Measurements from ENCODE around the gene KLK5. TPM values are rescaled to one million over a fixed set of nuclear protein-coding genes. Genes with fewer than 3 reads are reported as not detected.

KLK5 gene
- total RNA-seq, 1 experiment from 2014 or later = 1.0 TPM

GRCh38 chr19:50998686-50999085 lies 45.8 kb upstream of the KLK5 start (continued):
- no peak for TF ChIP-seq ZNF121 (CRISPR knock-in tag; IDR thresholded peaks at IDR 0.05)
- no peak for TF ChIP-seq OVOL2 (CRISPR knock-in tag; IDR thresholded peaks at IDR 0.05; ENCODE audit: borderline replicate concordance)
- TF ChIP-seq TEAD1 (CRISPR knock-in tag; IDR thresholded peaks at IDR 0.05) = no peak
- no peak for TF ChIP-seq EMX1 (CRISPR knock-in tag; IDR thresholded peaks at IDR 0.05)
- no peak for TF ChIP-seq ZNF281 (CRISPR knock-in tag; IDR thresholded peaks at IDR 0.05)

GRCh38 chr19:50998061-50998460 lies 45.2 kb upstream of the KLK5 start:
- Mint-ChIP-seq H3K9me3 (peaks cover 10% of the 10 kb centered on the region), H3K27me3 (ENCODE audit: low read depth) (peaks cover 45% of the 10 kb centered on the region), H3K36me3 (0 out of 2 replicates have a peak, but pooled peaks cover 3% of the 10 kb centered on the region), H3K4me1 (peaks cover 24% of the 10 kb centered on the region), H3K4me3 (no peak overlapping the region), H3K27ac (no peak overlapping the region)
- TF ChIP-seq NFE2L1 (CRISPR knock-in tag; IDR thresholded peaks at IDR 0.05) (no peak), TP53 (CRISPR knock-in tag; IDR thresholded peaks at IDR 0.05) (no peak), MXD4 (CRISPR knock-in tag; IDR thresholded peaks at IDR 0.05; ENCODE audit: borderline replicate concordance) (no peak), TEAD4 (CRISPR knock-in tag; IDR thresholded peaks at IDR 0.05) (no peak), ERG (CRISPR knock-in tag; IDR thresholded peaks at IDR 0.05) (no peak), E2F4 (CRISPR knock-in tag; IDR thresholded peaks at IDR 0.05; ENCODE audit: borderline replicate concordance, low read depth) (no peak), PRDM15 (CRISPR knock-in tag; IDR thresholded peaks at IDR 0.05) (no peak), HMGXB4 (CRISPR knock-in tag; IDR thresholded peaks at IDR 0.05) (no peak), TCF7 (CRISPR knock-in tag; IDR thresholded peaks at IDR 0.05; ENCODE audit: low read depth) (no peak)
- DNase-seq (ENCODE audit: low spot score) = no peak
- ChIA-PET POLR2A (no interaction called here), CTCF (interaction anchor here (0.6 to 2.1 kb wide), 2 partner anchors 19 to 23 kb away, joined by 3 to 7 read pairs; no protein-coding TSS in a partner anchor)
- ATAC-seq = no peak
